Measurements from ENCODE around the gene SLMAP. TPM values are rescaled to one million over a fixed set of nuclear protein-coding genes. Genes with fewer than 3 reads are reported as not detected.

Gene SLMAP
- total RNA-seq, 3 donors from 2014 or later (not counting 1 experiment from before 2014, with no cell fraction given) = 79.4 to 98.6 (median 89.0) TPM

- Mint-ChIP-seq H3K27ac (peak overlapping the region in 1 of 2 donors; percentile 29), H3K4me1 (peaks cover 33 to 38% of the 10 kb centered on the region in 2 donors), H3K9me3 (no peaks in the 10 kb centered on the region), H3K36me3 (no peaks in the 10 kb centered on the region), H3K4me3 (no peak overlapping the region), H3K27me3 (ENCODE audit: low read depth in 2 of 2) (no peaks in the 10 kb centered on the region)
- no peaks in the 10 kb centered on the region for H3K27me3 ChIP-seq (ENCODE audit: control insufficient read depth, insufficient read depth, low read length)
- DNase-seq (no peak), ATAC-seq (no peak)
- H3K4me1 ChIP-seq (ENCODE audit: control insufficient read depth, insufficient read depth, low read length) = no peaks in the 10 kb centered on the region
- 100% methylated on average over 3 of the region's 4 CpGs for WGBS (ENCODE audit: insufficient coverage)
- H3K9me3 ChIP-seq (ENCODE audit: control insufficient read depth, insufficient read depth, low read length) = no peaks in the 10 kb centered on the region
- H3K27ac ChIP-seq (ENCODE audit: low read length) = no peak overlapping the region
- H3K4me3 ChIP-seq (ENCODE audit: low read length) = no peak overlapping the region
- intact Hi-C loops (cut with micrococcal nuclease) = no loop called here
- TF ChIP-seq, protein P1, sequence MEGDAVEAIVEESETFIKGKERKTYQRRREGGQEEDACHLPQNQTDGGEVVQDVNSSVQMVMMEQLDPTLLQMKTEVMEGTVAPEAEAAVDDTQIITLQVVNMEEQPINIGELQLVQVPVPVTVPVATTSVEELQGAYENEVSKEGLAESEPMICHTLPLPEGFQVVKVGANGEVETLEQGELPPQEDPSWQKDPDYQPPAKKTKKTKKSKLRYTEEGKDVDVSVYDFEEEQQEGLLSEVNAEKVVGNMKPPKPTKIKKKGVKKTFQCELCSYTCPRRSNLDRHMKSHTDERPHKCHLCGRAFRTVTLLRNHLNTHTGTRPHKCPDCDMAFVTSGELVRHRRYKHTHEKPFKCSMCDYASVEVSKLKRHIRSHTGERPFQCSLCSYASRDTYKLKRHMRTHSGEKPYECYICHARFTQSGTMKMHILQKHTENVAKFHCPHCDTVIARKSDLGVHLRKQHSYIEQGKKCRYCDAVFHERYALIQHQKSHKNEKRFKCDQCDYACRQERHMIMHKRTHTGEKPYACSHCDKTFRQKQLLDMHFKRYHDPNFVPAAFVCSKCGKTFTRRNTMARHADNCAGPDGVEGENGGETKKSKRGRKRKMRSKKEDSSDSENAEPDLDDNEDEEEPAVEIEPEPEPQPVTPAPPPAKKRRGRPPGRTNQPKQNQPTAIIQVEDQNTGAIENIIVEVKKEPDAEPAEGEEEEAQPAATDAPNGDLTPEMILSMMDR (IDR thresholded peaks at IDR 0.05) = no peak
- no peaks in the 10 kb centered on the region for H3K36me3 ChIP-seq (ENCODE audit: control insufficient read depth, insufficient read depth, low read length)
These were observed 38.4 kb downstream of the SLMAP start for GRCh38 chr3:57794501-57794900.

GRCh38 chr3:57794951-57795350 lies 38.8 kb downstream of the SLMAP start:
- Mint-ChIP-seq H3K4me3 (no peak overlapping the region), H3K9me3 (no peaks in the 10 kb centered on the region), H3K36me3 (no peaks in the 10 kb centered on the region), H3K4me1 (peaks cover 32 to 38% of the 10 kb centered on the region in 2 donors), H3K27ac (no peak overlapping the region), H3K27me3 (ENCODE audit: low read depth in 2 of 2) (no peaks in the 10 kb centered on the region)
- TF ChIP-seq, protein P1 (IDR thresholded peaks at IDR 0.05) = no peak
- Histone ChIP-seq H3K4me1 (ENCODE audit: control insufficient read depth, insufficient read depth, low read length) (no peaks in the 10 kb centered on the region), H3K9me3 (ENCODE audit: control insufficient read depth, insufficient read depth, low read length) (no peaks in the 10 kb centered on the region), H3K4me3 (ENCODE audit: low read length) (no peak overlapping the region), H3K27ac (ENCODE audit: low read length) (no peak overlapping the region), H3K36me3 (ENCODE audit: control insufficient read depth, insufficient read depth, low read length) (no peaks in the 10 kb centered on the region), H3K27me3 (ENCODE audit: control insufficient read depth, insufficient read depth, low read length) (no peaks in the 10 kb centered on the region)
- no peak for ATAC-seq
- 100% methylated on average over 5 of the region's 6 CpGs for WGBS (ENCODE audit: insufficient coverage)
- DNase-seq = no peak
- intact Hi-C loops (cut with micrococcal nuclease) = no loop called here

DNA sequence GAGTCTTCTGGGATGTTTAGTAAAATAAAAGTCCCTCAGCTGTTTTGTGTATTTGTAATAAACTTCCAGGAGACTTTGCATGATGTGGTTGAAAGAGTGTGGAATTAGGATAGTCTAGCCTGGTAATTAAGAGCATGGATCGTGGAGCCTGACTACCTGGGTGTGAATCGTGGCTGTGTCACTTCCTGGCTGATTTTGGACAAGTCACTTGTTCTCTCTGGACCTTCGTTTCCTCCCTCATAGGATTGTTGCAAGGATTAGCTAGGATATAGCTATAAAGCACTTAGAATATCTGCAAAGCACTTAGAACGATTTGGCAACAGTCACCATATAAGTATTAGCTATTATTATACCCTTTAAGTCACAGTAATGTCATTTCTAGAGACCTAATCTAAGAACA lies 40.2 kb downstream of the SLMAP start:
- intact Hi-C loops (cut with micrococcal nuclease) = no loop called here
- 88% methylated on average over 2 of the region's 4 CpGs for whole genome bisulfite sequencing (ENCODE audit: insufficient coverage)
- Mint-ChIP-seq H3K9me3 (no peaks in the 10 kb centered on the region), H3K4me1 (peaks cover 27 to 48% of the 10 kb centered on the region in 2 donors), H3K27ac (peak overlapping the region in 1 of 2 donors; percentile 29), H3K4me3 (no peak overlapping the region), H3K36me3 (no peaks in the 10 kb centered on the region), H3K27me3 (ENCODE audit: low read depth in 2 of 2) (no peaks in the 10 kb centered on the region)
- no peaks in the 10 kb centered on the region for H3K36me3 ChIP-seq (ENCODE audit: control insufficient read depth, insufficient read depth, low read length)
- no peaks in the 10 kb centered on the region for H3K4me1 ChIP-seq (ENCODE audit: control insufficient read depth, insufficient read depth, low read length)
- ATAC-seq = no peak
- DNase-seq = no peak
- H3K27ac ChIP-seq (ENCODE audit: low read length) = no peak overlapping the region
- no peaks in the 10 kb centered on the region for H3K27me3 ChIP-seq (ENCODE audit: control insufficient read depth, insufficient read depth, low read length)
- no peaks in the 10 kb centered on the region for H3K9me3 ChIP-seq (ENCODE audit: control insufficient read depth, insufficient read depth, low read length)
- no peak overlapping the region for H3K4me3 ChIP-seq (ENCODE audit: low read length)
- TF ChIP-seq, protein P1 (IDR thresholded peaks at IDR 0.05) = no peak
